HUDEP-2 (cell line): ENCODE measurements around the gene PCDH12.
A peak's percentile ranks its signal among the peaks of the same experiment; 100 is the strongest.

ENCODE experiments used
- DNase-seq, 76 experiments: peaks; one replicate each; lab custom pipeline; 2025; ENCODE audit not compliant: unreplicated experiment in 76 of 76; lab: John Stamatoyannopoulos, UW

Gene PCDH12

GRCh38 chr5:141966963-141967333, 8.9 kb upstream of the PCDH12 start:
- DNase-seq = no peak

GRCh38 chr5:141966275-141966962, 8.4 kb upstream of the PCDH12 start:
- DNase-seq = no peak

DNA sequence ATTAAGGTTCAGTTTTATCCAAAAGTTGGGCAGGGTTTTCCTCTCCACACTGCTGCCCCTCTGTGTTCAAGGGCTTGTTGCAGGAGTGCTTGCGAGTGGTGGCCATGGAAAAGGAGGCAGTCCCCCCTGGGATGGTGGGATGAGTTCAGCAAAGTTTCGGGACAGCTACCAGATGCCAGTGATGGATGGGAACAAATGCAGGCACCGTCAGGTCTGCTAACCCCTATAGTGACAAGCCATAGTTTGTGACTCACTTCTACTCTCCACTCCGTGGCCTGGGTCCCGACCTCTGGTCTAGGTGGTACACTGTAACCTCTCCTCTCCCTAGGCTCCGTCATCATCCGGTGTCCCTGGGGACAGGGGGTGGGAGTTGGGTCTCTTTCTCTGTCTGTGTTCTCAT, 7.1 kb upstream of the PCDH12 start:
- DNase-seq = no peak

DNA sequence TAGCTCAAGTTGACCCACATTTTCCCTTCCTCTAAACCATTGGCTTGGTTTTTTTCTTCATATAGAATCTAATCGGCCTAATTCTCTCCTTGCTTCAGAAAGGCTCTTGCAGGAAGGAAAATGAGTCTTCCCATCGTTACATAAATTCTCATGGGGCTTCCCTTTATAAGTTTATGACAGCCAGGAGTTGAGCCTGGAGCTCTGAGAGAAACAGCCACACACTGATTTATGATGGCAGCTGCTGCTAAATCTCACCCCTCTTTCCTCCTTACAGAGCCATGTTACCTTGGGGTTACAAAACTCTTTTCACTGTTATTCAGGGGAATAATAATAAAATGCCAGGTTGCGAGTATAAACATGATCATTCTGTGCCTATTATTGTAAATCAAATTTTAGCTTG, 5.7 kb upstream of the PCDH12 start:
- DNase-seq = no peak

DNA sequence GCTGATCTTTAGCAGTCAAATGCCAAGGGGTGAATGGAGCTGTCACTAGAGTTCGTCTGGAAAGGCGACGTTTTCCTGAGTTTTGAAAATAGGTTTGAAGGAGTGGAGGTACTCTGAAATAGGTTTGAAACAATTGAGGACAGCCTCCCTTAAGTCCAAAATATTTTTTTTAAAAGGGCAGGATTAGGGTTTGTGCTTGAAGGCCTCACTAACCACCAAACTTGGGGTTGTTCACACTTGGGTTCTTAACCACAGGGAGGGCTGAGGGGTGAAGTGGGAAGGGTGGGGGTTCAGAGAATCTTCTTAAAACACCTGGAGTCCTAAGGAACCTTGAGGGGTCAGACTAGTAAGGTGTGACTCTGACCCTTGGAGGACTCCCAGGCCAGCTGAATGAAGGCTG, 3.5 kb upstream of the PCDH12 start:
- no peak for DNase-seq

GRCh38 chr5:141960449-141961323, 2.7 kb upstream of the PCDH12 start:
- peak in 75 of 76 experiments; percentile 10 to 90 (median 78) for DNase-seq

- no peak for DNase-seq
These were observed 2.0 kb upstream of the PCDH12 start for GRCh38 chr5:141960018-141960417.

DNA sequence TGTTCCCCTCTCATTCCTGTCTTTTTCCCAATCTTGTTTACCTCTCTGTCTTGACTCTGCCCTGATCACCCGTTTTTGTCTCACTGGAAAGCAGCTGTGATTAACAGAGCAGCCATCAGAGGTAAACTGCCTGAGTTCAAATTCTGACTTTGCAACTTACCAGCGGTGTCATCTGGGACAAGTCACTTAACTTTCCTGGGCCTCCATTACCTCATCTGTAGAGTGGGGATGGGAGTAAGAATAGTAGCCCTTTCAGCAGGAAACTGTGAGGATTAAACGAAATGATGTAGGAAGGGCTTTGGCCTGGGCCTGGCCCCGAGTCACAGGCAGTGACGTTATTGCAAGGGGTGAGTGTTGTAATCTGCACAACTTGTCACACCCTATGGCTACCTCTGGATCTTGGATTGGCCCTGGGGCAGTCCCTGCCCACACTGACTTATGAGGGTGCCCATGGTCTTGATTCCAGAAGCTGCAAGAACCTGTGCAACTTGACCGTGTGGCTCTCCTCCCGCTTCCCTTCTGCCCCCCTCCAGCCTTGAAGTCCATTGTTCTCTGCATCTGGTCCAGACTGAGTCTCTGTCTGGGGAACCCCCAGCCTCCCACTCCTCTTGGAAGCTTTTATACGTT, 657 bp upstream of the PCDH12 start:
- DNase-seq = no peak

GRCh38 chr5:141957367-141957996, 520 bp downstream of the PCDH12 start:
- DNase-seq = no peak

DNA sequence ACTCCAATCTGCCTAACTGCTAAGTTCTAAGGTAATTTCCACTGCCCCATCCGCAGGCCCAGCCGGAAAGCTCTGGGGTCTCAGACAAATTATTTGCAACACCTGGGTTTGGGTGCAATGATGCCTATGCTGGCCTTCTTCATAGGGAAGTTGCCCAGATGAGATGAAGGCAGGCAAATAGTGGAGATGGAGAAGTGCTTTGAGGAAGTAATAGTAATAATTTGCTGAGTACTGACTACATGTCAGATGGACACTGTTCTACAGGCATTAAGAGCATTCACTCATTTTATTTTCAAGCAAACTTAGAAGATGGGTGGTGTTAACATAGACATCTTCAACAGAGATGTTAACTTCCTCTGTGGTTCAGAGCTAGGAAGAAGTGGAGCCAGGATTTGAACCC, 3.8 kb downstream of the PCDH12 start:
- no peak for DNase-seq

DNA sequence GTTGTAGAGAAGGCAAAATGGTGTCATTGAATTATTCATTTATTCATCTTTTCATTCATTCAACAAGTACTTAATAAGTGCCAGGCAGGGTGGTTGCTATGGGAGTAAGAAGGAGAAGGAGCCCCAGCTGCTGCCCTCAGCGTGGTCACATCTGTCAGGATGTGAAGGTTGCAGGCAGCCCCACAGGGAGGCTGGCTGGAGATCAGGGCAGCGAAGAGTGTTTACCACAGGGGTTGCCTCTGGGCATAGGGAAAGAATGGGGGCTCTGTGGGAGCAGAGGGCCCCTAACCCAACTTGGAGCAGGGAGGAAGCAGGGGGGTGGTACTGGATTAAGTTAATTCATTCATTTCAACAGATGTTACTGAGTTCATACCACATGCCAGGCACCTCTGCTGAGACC, 6.0 kb downstream of the PCDH12 start:
- no peak for DNase-seq

GRCh38 chr5:141951332-141951781, 6.6 kb downstream of the PCDH12 start:
- DNase-seq = peak in 1 of 76 experiments; percentile 3

- DNase-seq = no peak
These were observed 7.6 kb downstream of the PCDH12 start for GRCh38 chr5:141950207-141951005.

DNA sequence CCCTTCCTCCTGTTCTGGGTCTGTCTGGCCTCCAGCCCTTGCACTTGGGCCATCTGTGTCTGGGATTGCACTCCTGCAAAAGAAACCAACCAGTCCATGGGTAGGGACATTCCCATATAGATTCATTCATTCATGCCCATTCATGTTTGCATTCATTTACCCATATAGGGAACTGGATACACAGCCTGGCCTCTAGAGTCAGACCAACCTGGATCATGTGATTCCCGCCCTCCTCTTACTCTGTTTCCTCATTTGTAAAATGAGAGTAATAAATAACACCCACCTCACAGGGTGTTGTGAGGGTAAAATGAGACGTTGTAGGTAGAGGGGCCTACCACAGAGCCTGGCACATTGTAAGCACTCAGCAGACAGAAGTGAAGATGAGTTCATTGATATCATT, 8.5 kb downstream of the PCDH12 start:
- no peak for DNase-seq

DNA sequence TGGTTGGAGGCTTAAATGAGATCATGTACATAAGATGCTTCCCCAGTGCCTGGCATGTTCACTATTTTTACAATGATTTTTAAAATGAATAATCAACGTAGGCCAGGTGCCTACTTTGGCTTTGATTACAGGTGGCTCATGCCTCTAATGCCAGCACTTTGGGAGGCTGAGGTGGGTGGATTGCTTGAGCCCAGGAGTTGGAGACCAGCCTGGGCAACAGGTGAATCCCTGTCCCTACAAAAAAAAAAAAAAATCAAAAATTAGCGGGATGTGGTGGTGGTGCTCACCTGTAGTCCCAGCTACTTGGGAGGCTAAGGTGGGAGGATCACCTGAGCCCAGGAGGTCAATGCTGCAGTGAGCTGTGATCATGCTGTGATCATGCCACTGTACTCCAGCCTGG, 9.2 kb downstream of the PCDH12 start:
- DNase-seq = no peak

DNA sequence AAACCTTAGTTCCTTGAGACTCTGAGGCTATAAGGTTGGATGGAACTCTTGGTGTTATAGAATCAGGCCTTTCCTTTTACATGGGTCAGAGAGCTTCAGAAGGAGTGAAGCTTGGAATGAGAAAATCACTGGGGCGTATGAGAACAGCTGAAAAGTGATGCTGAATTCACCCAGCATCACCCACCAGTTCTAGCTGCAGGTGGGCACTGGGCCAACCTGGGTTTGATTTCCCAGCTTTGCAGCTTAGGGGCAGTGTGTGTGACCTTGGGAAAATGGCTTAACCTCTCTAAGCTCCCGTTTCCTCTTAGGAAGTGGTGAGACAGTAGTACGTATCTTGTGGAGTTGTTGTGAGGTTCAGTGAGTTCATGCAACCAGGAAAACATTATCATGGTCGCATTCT, 10.7 kb downstream of the PCDH12 start:
- no peak for DNase-seq

GRCh38 chr5:141945511-141946051, 12.4 kb downstream of the PCDH12 start:
- no peak for DNase-seq

DNA sequence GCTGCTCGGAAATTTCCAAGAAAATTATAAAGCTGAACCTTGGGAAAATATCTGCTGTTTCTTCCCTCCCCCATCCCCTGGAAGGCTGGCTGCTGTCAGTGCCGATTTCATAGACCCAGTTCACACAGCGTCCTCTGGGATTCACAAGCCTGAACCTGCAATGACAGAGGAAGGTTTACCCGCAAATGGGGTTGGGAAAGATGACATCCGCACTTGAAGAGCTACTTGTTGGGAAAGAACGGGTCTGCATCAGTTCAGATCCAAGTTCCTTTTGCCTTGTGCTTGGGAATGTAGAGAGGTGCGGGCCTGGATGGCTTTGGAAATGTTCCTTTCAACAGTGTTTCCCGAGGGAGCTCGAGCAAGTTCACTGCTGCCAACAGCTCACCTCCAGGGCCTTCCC, 13.9 kb downstream of the PCDH12 start:
- DNase-seq = no peak

GRCh38 chr5:141942185-141942857, 15.7 kb downstream of the PCDH12 start:
- no peak for DNase-seq

GRCh38 chr5:141941779-141942178, 16.2 kb downstream of the PCDH12 start:
- no peak for DNase-seq
